BLaER1 treated with 17β-estradiol and CSF1 and Interleukin-3, amounts not matched to agents 10 nM and 100 nM (cell line): ENCODE results near the gene MIPEP.

ENCODE experiments used
- H3K27ac ChIP-seq, 11 experiments: shearing (Covaris generic); formaldehyde crosslinking; 2 replicates each; pipeline ENCODE4 v1.8.1; 2022
- H3K27me3 ChIP-seq, 11 experiments: shearing (Covaris generic); formaldehyde crosslinking; 2 replicates each; pipeline ENCODE4 v1.8.1; 2022
- H3K36me3 ChIP-seq, 11 experiments: shearing (Covaris generic); formaldehyde crosslinking; 2 replicates each; pipeline ENCODE4 v1.8.1; 2022
- H3K4me1 ChIP-seq, 10 experiments: shearing (Covaris generic); formaldehyde crosslinking; 2 replicates each; pipeline ENCODE4 v1.8.1; 2022
- H3K4me2 ChIP-seq, 11 experiments: shearing (Covaris generic); formaldehyde crosslinking; 2 replicates each; pipeline ENCODE4 v1.8.1; 2022
- H3K4me3 ChIP-seq, 10 experiments: shearing (Covaris generic); formaldehyde crosslinking; 2 replicates each; pipeline ENCODE4 v1.8.1; 2022
- H3K9ac ChIP-seq, 11 experiments: shearing (Covaris generic); formaldehyde crosslinking; 2 replicates each; pipeline ENCODE4 v1.8.1; 2022
- H3K9me3 ChIP-seq, 11 experiments: shearing (Covaris generic); formaldehyde crosslinking; replicated peaks in 1 of 11; 2 replicates each; pipeline ENCODE4 v1.8.1; 2022
- H4K20me1 ChIP-seq, 11 experiments: shearing (Covaris generic); formaldehyde crosslinking; 2 replicates each; pipeline ENCODE4 v1.8.1; 2022
- Cebpa-rat ChIP-seq, 11 experiments: shearing (Covaris generic); IDR thresholded peaks; 2 replicates each; pipeline ENCODE4 v1.8.1; 2022

The MIPEP gene

DNA sequence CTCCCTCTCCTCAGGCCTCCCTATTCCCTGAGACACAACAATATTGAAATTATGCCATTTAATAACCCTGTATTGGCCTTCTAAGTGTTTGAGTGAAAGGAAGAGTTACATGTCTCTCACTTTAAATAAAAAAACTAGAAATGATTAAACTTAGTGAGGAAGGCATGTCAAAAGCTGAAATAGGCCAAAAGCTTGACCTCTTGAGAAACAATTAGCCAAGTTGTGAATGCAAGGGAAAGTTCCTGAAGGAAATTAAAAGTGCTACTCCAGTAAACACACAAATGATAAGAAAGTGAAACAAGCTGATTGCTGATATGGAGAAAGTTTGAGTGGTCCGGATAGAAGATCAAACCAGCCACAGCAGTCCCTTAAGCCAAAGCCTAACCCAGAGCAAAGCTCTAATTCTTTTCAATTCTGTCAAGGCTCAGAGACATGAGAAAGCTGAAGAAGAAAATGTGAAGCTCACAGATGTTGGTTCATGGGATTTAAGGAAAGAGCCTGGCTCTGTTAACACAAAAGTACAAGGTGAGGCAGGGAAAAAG lies 191.4 kb downstream of the MIPEP start:
- H3K4me1 ChIP-seq: peaks cover 9 to 37% (median 23%) of the 10 kb centered on the region in 10 experiments
- no peak overlapping the region for H3K9ac ChIP-seq
- no peak overlapping the region for H3K27ac ChIP-seq
- no peaks in the 10 kb centered on the region for H3K27me3 ChIP-seq
- H3K36me3 ChIP-seq: no peaks in the 10 kb centered on the region
- H3K9me3 ChIP-seq: no peaks in the 10 kb centered on the region
- H4K20me1 ChIP-seq: no peaks in the 10 kb centered on the region
- peak overlapping the region in 1 of 11 experiments; percentile 14; a peak in 1 of 22 replicates for H3K4me2 ChIP-seq
- TF ChIP-seq Cebpa-rat (IDR thresholded peaks at IDR 0.05): no peak
- H3K4me3 ChIP-seq: no peak overlapping the region

DNA sequence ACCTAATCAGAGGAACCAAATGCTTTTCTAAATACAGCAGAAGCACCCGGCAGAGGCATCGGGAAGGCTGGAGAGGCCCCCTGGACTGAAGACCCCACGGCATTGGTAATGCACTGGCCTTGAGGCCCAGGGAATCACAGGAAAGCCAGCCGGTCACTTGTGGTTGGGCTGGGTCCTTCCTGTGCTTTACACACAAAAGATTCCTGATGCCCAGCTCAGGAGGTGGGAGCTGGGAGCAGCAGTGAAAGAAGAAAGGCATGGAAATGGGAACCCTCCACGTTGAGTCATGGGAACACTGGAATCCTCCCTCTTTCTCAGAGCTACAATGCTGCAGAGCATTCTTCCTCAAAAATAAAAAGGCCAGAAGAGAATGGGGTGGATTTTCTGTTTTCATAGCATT lies 192.6 kb downstream of the MIPEP start:
- H3K27ac ChIP-seq: no peak overlapping the region

GRCh38 chr13:23695711-23696464 lies 193.3 kb downstream of the MIPEP start:
- Histone ChIP-seq H3K27ac (peak overlapping the region in 3 of 11 experiments; percentile 29 to 34 (median 31); a peak in 3 of 22 replicates), H3K27me3 (no peaks in the 10 kb centered on the region), H3K4me2 (peak overlapping the region; percentile 73 to 89 (median 83)), H4K20me1 (no peaks in the 10 kb centered on the region), H3K9ac (peak overlapping the region in 10 of 11 experiments; percentile 16 to 71 (median 51); a peak in 19 of 22 replicates), H3K36me3 (no peaks in the 10 kb centered on the region), H3K4me1 (peaks cover 9 to 27% (median 15%) of the 10 kb centered on the region in 10 experiments), H3K9me3 (no peaks in the 10 kb centered on the region), H3K4me3 (peak overlapping the region in 7 of 10 experiments; percentile 3 to 59 (median 36); a peak in 11 of 20 replicates)
- TF ChIP-seq Cebpa-rat (IDR thresholded peaks at IDR 0.05): no peak

More for the DNA sequence above, 192.6 kb downstream of the MIPEP start:
- Histone ChIP-seq H3K9me3 (no peaks in the 10 kb centered on the region), H3K4me2 (peak overlapping the region in 8 of 11 experiments; percentile 73 to 89 (median 84); a peak in 10 of 22 replicates), H3K27me3 (no peaks in the 10 kb centered on the region), H3K9ac (no peak overlapping the region; a peak in 1 of 22 replicates), H3K4me3 (no peak overlapping the region), H4K20me1 (no peaks in the 10 kb centered on the region), H3K4me1 (peaks cover 9 to 34% (median 19%) of the 10 kb centered on the region in 10 experiments), H3K36me3 (no peaks in the 10 kb centered on the region)
- TF ChIP-seq Cebpa-rat (IDR thresholded peaks at IDR 0.05): no peak

- H3K4me2 ChIP-seq: peak overlapping the region; percentile 73 to 89 (median 83)
- no peak for TF ChIP-seq Cebpa-rat (IDR thresholded peaks at IDR 0.05)
- H3K36me3 ChIP-seq: no peaks in the 10 kb centered on the region
- H3K9ac ChIP-seq: peak overlapping the region in 6 of 11 experiments; percentile 16 to 71 (median 42); a peak in 11 of 22 replicates
- H3K27ac ChIP-seq: 0 out of 22 replicates have a peak overlapping the region, but pooled peaks of 1 of the 11 experiments have one; percentile 16
- H4K20me1 ChIP-seq: no peaks in the 10 kb centered on the region
- H3K4me3 ChIP-seq: peak overlapping the region in 3 of 10 experiments; percentile 19 to 59 (median 36); a peak in 3 of 20 replicates
- no peaks in the 10 kb centered on the region for H3K27me3 ChIP-seq
- H3K9me3 ChIP-seq: no peaks in the 10 kb centered on the region
- peaks cover 9 to 27% (median 15%) of the 10 kb centered on the region in 10 experiments for H3K4me1 ChIP-seq
These were observed 194.0 kb downstream of the MIPEP start for GRCh38 chr13:23695196-23695595.

GRCh38 chr13:23692816-23693215 lies 196.4 kb downstream of the MIPEP start:
- H4K20me1 ChIP-seq: no peaks in the 10 kb centered on the region
- no peak for TF ChIP-seq Cebpa-rat (IDR thresholded peaks at IDR 0.05)
- peaks cover 9 to 24% (median 15%) of the 10 kb centered on the region in 10 experiments for H3K4me1 ChIP-seq
- H3K36me3 ChIP-seq: no peaks in the 10 kb centered on the region
- no peaks in the 10 kb centered on the region for H3K27me3 ChIP-seq
- H3K4me3 ChIP-seq: no peak overlapping the region
- no peaks in the 10 kb centered on the region for H3K9me3 ChIP-seq
- H3K9ac ChIP-seq: no peak overlapping the region
- no peak overlapping the region for H3K4me2 ChIP-seq
- no peak overlapping the region for H3K27ac ChIP-seq

- TF ChIP-seq Cebpa-rat (IDR thresholded peaks at IDR 0.05): no peak
- Histone ChIP-seq H3K4me3 (no peak overlapping the region), H3K4me1 (peaks cover 4 to 9% (median 7%) of the 10 kb centered on the region in 10 experiments), H3K9ac (no peak overlapping the region), H3K36me3 (no peaks in the 10 kb centered on the region), H3K27ac (no peak overlapping the region), H3K9me3 (peaks cover 2 to 11% (median 8%) of the 10 kb centered on the region in 11 experiments; a peak in 15 of 22 replicates), H3K27me3 (no peaks in the 10 kb centered on the region), H3K4me2 (no peak overlapping the region), H4K20me1 (no peaks in the 10 kb centered on the region)
These were observed 198.5 kb downstream of the MIPEP start for GRCh38 chr13:23690668-23691067.

GRCh38 chr13:23688336-23688735 lies 200.9 kb downstream of the MIPEP start:
- Histone ChIP-seq H3K9ac (no peak overlapping the region), H4K20me1 (no peaks in the 10 kb centered on the region), H3K4me3 (no peak overlapping the region), H3K9me3 (peaks cover 26 to 34% (median 31%) of the 10 kb centered on the region in 11 experiments), H3K4me2 (no peak overlapping the region), H3K27me3 (no peaks in the 10 kb centered on the region), H3K27ac (no peak overlapping the region), H3K4me1 (no peaks in the 10 kb centered on the region), H3K36me3 (no peaks in the 10 kb centered on the region)
- TF ChIP-seq Cebpa-rat (IDR thresholded peaks at IDR 0.05): no peak

DNA sequence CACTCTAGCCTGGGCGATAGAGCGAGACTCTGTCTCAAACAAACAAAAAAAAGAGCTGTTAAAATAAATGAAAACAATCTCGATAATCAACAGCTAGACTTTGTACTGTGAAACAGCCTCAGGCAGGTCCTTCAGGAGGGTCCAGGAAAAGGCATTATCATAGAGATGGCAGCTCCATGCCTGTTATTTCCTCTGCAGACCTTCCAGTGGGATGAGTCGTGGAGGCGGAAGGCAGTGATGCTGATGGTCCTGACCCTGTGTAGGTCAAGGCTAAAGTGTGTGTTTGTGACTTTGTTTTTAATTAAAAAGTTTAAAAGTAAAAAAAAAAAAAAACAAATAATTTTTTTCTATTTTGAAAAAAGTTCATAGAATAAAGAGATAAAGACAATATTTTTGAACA lies 201.6 kb downstream of the MIPEP start:
- no peak for TF ChIP-seq Cebpa-rat (IDR thresholded peaks at IDR 0.05)
- peaks cover 28 to 42% (median 36%) of the 10 kb centered on the region in 11 experiments for H3K9me3 ChIP-seq
- no peak overlapping the region for H3K4me2 ChIP-seq
- no peak overlapping the region for H3K9ac ChIP-seq
- H3K36me3 ChIP-seq: no peaks in the 10 kb centered on the region
- H3K4me3 ChIP-seq: no peak overlapping the region
- no peaks in the 10 kb centered on the region for H4K20me1 ChIP-seq
- H3K27ac ChIP-seq: no peak overlapping the region
- H3K4me1 ChIP-seq: no peaks in the 10 kb centered on the region
- no peaks in the 10 kb centered on the region for H3K27me3 ChIP-seq

- Histone ChIP-seq H3K27me3 (no peaks in the 10 kb centered on the region), H3K9me3 (peaks cover 28 to 46% (median 38%) of the 10 kb centered on the region in 11 experiments), H4K20me1 (no peaks in the 10 kb centered on the region), H3K36me3 (no peaks in the 10 kb centered on the region), H3K4me2 (no peak overlapping the region), H3K4me3 (no peak overlapping the region), H3K27ac (no peak overlapping the region), H3K9ac (no peak overlapping the region), H3K4me1 (no peaks in the 10 kb centered on the region)
- no peak for TF ChIP-seq Cebpa-rat (IDR thresholded peaks at IDR 0.05)
These were observed 202.3 kb downstream of the MIPEP start for GRCh38 chr13:23686948-23687347.
